K562 (cell line): ENCODE data around the gene DENND1A. TPM values are rescaled to one million over a fixed set of nuclear protein-coding genes. Genes with fewer than 3 reads are reported as not detected.

Experiments used
- ATAC-seq: fragments of 200-7000 bp; cut with Tn5 transposase; 3 replicates; pipeline ENCODE4 v1.9.1; 2020; ENCODE audit warnings: moderate library complexity
- BruUV-seq: library from RNA; stranded (reverse); fragments of 400-500 nt; replicated peaks from 2 replicates; lab custom pipeline; 2021; lab: Mats Ljungman, UMichigan
- CTCF ChIA-PET: fragments of 300-600 bp; formaldehyde crosslinking; extraction: SDS; loops from one replicate; lab custom pipeline; 2021; ENCODE audit warnings: low intra/inter-chr PET ratio; lab: Yijun Ruan, JAX
- POLR2A ChIA-PET: fragments of 300-600, 350-650 bp; sonication (Branson Sonifier 250); formaldehyde crosslinking; extraction: SDS; loops from one replicate; lab custom pipeline; 2021; ENCODE audit warnings: antibody characterized with exemption, inconsistent platforms; lab: Yijun Ruan, JAX
- DNase-seq, 4 experiments: peaks; one replicate each; pipeline versions ENCODE4 v3.0.0 to v3.0.0-alpha.2; 2011 to 2018; ENCODE audit warnings: low spot score in 3 of 4, mixed read lengths in 3 of 4; ENCODE audit errors: extremely low read depth in 1 of 4
- FAIRE-seq: peaks from 2 replicates; lab custom pipeline; 2011; peaks lifted over from hg19 to GRCh38; lab: Jason Lieb, UNC
- H2AFZ ChIP-seq: 2 replicates; pipeline ENCODE4 v1.6.0; 2011; ENCODE audit warnings: low read depth, low read length, control low read depth, inconsistent platforms
- H3K27ac ChIP-seq: fragments of 200-600 bp; 3 replicates; pipeline ENCODE4 v1.8.0; 2011; ENCODE audit warnings: low read depth, mild to moderate bottlenecking, control low read depth, inconsistent platforms, low read length, moderate library complexity, mixed read lengths; ENCODE audit errors: extremely low read depth
- H3K27me3 ChIP-seq, 2 experiments: fragments of 300-600 bp in 1 of 2; 2 replicates in 1 of 2; 3 replicates in 1 of 2; pipeline versions ENCODE4 v1.6.0 to v1.8.0; 2011; ENCODE audit warnings: inconsistent platforms in 2 of 2, low read length in 2 of 2, mild to moderate bottlenecking in 1 of 2, mixed read lengths in 1 of 2, moderate library complexity in 1 of 2; ENCODE audit not compliant: control insufficient read depth in 2 of 2, insufficient read depth in 2 of 2
- H3K36me3 ChIP-seq: fragments of 300-600 bp; 3 replicates; pipeline ENCODE4 v1.8.0; 2011; ENCODE audit warnings: mild to moderate bottlenecking, low read length, inconsistent platforms; ENCODE audit not compliant: control insufficient read depth, insufficient read depth
- H3K4me1 ChIP-seq, 2 experiments: fragments of 200-600 bp in 1 of 2; replicated peaks in 1 of 2; 2 replicates in 1 of 2; 3 replicates in 1 of 2; pipeline versions ENCODE4 v1.5.1 to v1.8.0; 2011; ENCODE audit warnings: inconsistent platforms in 2 of 2, low read length in 2 of 2, mild to moderate bottlenecking in 1 of 2, mixed read lengths in 1 of 2, moderate library complexity in 1 of 2; ENCODE audit not compliant: control insufficient read depth in 2 of 2, insufficient read depth in 2 of 2
- H3K4me2 ChIP-seq: 2 replicates; pipeline ENCODE4 v1.6.1; 2011; ENCODE audit warnings: low read length, control low read depth, inconsistent platforms, mixed read lengths; ENCODE audit not compliant: insufficient read depth
- H3K4me3 ChIP-seq: fragments of 200-600 bp; sonication (generic), shearing (Covaris generic); 2 replicates; pipeline ENCODE4 v1.5.1; 2016; ENCODE audit warnings: control low read depth, inconsistent platforms
- H3K79me2 ChIP-seq: fragments of 200-600 bp; 3 replicates; pipeline ENCODE4 v1.8.0; 2011; ENCODE audit warnings: low read length, inconsistent platforms; ENCODE audit not compliant: control insufficient read depth, insufficient read depth
- H3K9ac ChIP-seq, 2 experiments: 2 replicates each; pipeline versions ENCODE4 v1.6.0 to v1.6.1; 2011; ENCODE audit warnings: low read depth in 2 of 2, low read length in 2 of 2, control low read depth in 1 of 2, inconsistent platforms in 1 of 2, mild to moderate bottlenecking in 1 of 2, mixed read lengths in 1 of 2; ENCODE audit not compliant: insufficient read depth in 1 of 2
- H3K9me1 ChIP-seq: one replicate; pipeline ENCODE4 v1.6.0; 2011; ENCODE audit warnings: inconsistent platforms, mild to moderate bottlenecking, low read length, moderate library complexity; ENCODE audit not compliant: control insufficient read depth, insufficient read depth
- H3K9me3 ChIP-seq: replicated peaks from 2 replicates; pipeline ENCODE4 v1.5.1; 2011; ENCODE audit warnings: low read depth, low read length, inconsistent platforms; ENCODE audit not compliant: control insufficient read depth, insufficient read depth
- H4K20me1 ChIP-seq: replicated peaks from 2 replicates; pipeline ENCODE4 v1.6.1; 2011; ENCODE audit warnings: low read length, inconsistent platforms, mixed read lengths; ENCODE audit not compliant: control insufficient read depth, insufficient read depth
- ARID1B ChIP-seq: fragments of 450-650 bp; IDR thresholded peaks from 2 replicates; pipeline ENCODE4 v1.6.1; 2016; ENCODE audit warnings: antibody characterized with exemption, mild to moderate bottlenecking, inconsistent platforms
- CBFA2T3 ChIP-seq: fragments of 450-650 bp; IDR thresholded peaks from 2 replicates; pipeline ENCODE4 v1.6.1; 2017
- DPF2 ChIP-seq: fragments of 450-650 bp; IDR thresholded peaks from 2 replicates; pipeline ENCODE4 v1.6.1; 2016
- IRF1 ChIP-seq: sonication (generic); formaldehyde crosslinking; IDR thresholded peaks from 2 replicates; pipeline ENCODE4 v1.8.0; 2022; ENCODE audit warnings: missing genetic modification reagents, mild to moderate bottlenecking, borderline replicate concordance
- L3MBTL2 ChIP-seq: fragments of 450-650 bp; IDR thresholded peaks from 2 replicates; pipeline ENCODE4 v1.6.1; 2016; ENCODE audit warnings: mild to moderate bottlenecking, moderate library complexity
- MGA ChIP-seq: fragments of 450-650 bp; IDR thresholded peaks from 2 replicates; pipeline ENCODE4 v1.6.1; 2016; ENCODE audit warnings: mild to moderate bottlenecking, moderate library complexity
- MLLT1 ChIP-seq, 2 experiments: fragments of 450-650 bp; IDR thresholded peaks; 2 replicates each; pipeline ENCODE4 v1.6.1; 2016
- PML ChIP-seq: IDR thresholded peaks from 2 replicates; pipeline ENCODE4 v1.6.1; 2012; ENCODE audit warnings: low read length, inconsistent platforms
- TGIF2 ChIP-seq: sonication (generic); formaldehyde crosslinking; IDR thresholded peaks from 2 replicates; pipeline ENCODE4 v1.8.1; 2022; ENCODE audit warnings: mild to moderate bottlenecking, missing genetic modification reagents, moderate library complexity
- ZNF668 ChIP-seq: fragments of 250-450 bp; sonication (Bioruptor Pico); IDR thresholded peaks from 2 replicates; pipeline ENCODE4 v1.8.0; 2022; ENCODE audit warnings: mild to moderate bottlenecking, inconsistent platforms
- whole genome bisulfite sequencing: fragments of 100-300 bp; shearing (Covaris generic); methylation state at CpG from one replicate; pipeline ENCODE4 v1.1.6; 2016; ENCODE audit warnings: low coverage, mixed read lengths; ENCODE audit not compliant: insufficient coverage; ENCODE audit errors: missing lambda C conversion rate; 5-methylcytosine and 5-hydroxymethylcytosine counted together
- in situ Hi-C: fragments of 300-500 bp; cut with MboI; formaldehyde crosslinking; loops from 4 replicates; pipeline ENCODE4 v1.15.0; 2018; ENCODE audit warnings: inconsistent platforms, mixed read lengths
- intact Hi-C: fragments of 100-400 bp; cut with micrococcal nuclease; formaldehyde crosslinking; loops from 2 replicates; pipeline ENCODE4 v1.14.2; 2022
- polyA plus RNA-seq, 8 experiments: library from polyadenylated mRNA; depleted of rRNA in 4 of 8; stranded (reverse) in 5 of 8; unstranded in 3 of 8; fragments of >200 nt; fragmentation: Nextera tagmentation in 2 of 8; fragmentation: Illumina TruSeq in 1 of 8; extraction: Ambion mirVana in 2 of 8; extraction: Trizol in 1 of 8; gene quantifications; 2 replicates each; pipeline versions ENCODE4 v1.2.1 to v1.2.3, GENCODE V29; 2011 to 2014; ENCODE audit warnings: inconsistent platforms in 1 of 8, missing spikeins in 1 of 8
- total RNA-seq, 7 experiments: library from RNA; depleted of rRNA in 6 of 7; stranded (reverse); fragments of >200 nt in 6 of 7; fragmentation: Illumina TruSeq in 2 of 7; extraction: Trizol in 2 of 7; gene quantifications; 2 replicates each; pipeline versions ENCODE4 v1.2.1 to v1.2.3, GENCODE V29; 2011 to 2021; ENCODE audit warnings: low replicate concordance in 1 of 7

The DENND1A gene
- total and polyA plus RNA-seq, 9 of the 15 experiments (the other 6 are each of a cell fraction or from before 2014, with no cell fraction given) = 7.6 to 29.5 (median 15.7) TPM

DNA sequence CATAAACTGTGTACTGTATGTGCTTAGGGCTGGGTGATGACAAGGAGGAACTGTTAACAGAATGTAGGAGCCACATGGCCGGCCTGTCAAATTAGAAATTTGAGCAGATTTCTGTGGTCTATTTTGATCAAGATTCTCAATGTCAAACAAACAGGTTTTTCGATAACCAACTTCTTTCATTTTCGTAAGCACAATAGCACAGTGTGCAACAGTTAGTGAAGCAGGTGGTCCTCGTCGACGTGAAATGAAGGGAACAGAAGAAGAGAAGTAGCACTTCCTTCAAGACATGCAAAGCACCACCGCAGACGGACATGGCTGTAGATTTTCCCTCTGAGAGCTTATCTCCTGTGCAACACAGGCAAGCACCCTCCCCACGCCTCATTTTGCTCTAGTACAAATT lies 321.8 kb downstream of the DENND1A start:
- Histone ChIP-seq H3K4me3 (no peak overlapping the region), H3K9ac (no peak overlapping the region), H3K9me1 (no peaks in the 10 kb centered on the region), H2AFZ (no peak overlapping the region), H3K79me2 (no peaks in the 10 kb centered on the region), H3K36me3 (no peaks in the 10 kb centered on the region; the same call in 1 of the 3 replicates), H3K27me3 (no peaks in the 10 kb centered on the region), H3K4me1 (peaks cover 0 to 5% of the 10 kb centered on the region in 2 experiments; a peak in 1 of 5 replicates), H3K27ac (no peak overlapping the region), H4K20me1 (no peaks in the 10 kb centered on the region), H3K4me2 (no peak overlapping the region), H3K9me3 (no peaks in the 10 kb centered on the region)
- ATAC-seq (peak; percentile 69), FAIRE-seq (peak; percentile 29), DNase-seq (peak in 2 of 4 experiments; percentile 31 to 58)
- BruUV-seq = no TSS peak
- intact Hi-C loops (no loop called here), in situ Hi-C loops (no loop called here)
- POLR2A ChIA-PET = interaction anchor here (0.7 to 1.1 kb wide), 2 partner anchors 12 to 18 kb away, joined by 3 to 5 read pairs; no protein-coding TSS in a partner anchor
- 39% methylated on average over 9 of the region's 9 CpGs for WGBS
- CTCF ChIA-PET = no interaction called here
- TF ChIP-seq ARID1B = 0 out of 2 replicates have a peak, but pooled peaks have one; percentile 17
- TF ChIP-seq L3MBTL2 = peak; percentile 45; the same call in 1 of the 2 replicates
- peak; percentile 28; the same call in 1 of the 2 replicates for TF ChIP-seq MGA
- no peak for TF ChIP-seq IRF1 (CRISPR knock-in tag)
- peak; percentile 19; the same call in 1 of the 2 replicates for TF ChIP-seq CBFA2T3
- no peak for TF ChIP-seq MLLT1 (IDR thresholded peaks at IDR 0.05)
- no peak for TF ChIP-seq PML
- no peak for TF ChIP-seq ZNF668 (CRISPR knock-in tag)
- peak; percentile 11; the same call in 1 of the 2 replicates for TF ChIP-seq DPF2
- no peak for TF ChIP-seq TGIF2
